H1 (cell line): ENCODE measurements around the gene LGALSL. TPM values are rescaled to one million over a fixed set of nuclear protein-coding genes. Genes with fewer than 3 reads are reported as not detected.

ENCODE experiments used
- CTCF ChIA-PET: fragments of 300-600 bp; sonication (Branson Sonifier 250); formaldehyde crosslinking; loops from one replicate; lab custom pipeline; 2021; ENCODE audit not compliant: partially characterized antibody; lab: Charles Lee
- POLR2A ChIA-PET: fragments of 300-600 bp; sonication (Branson Sonifier 250); formaldehyde crosslinking; loops from one replicate; lab custom pipeline; 2021; ENCODE audit warnings: inconsistent platforms; ENCODE audit not compliant: partially characterized antibody; lab: Charles Lee
- DNase-seq, 2 experiments: peaks; one replicate each; pipeline versions ENCODE4 v3.0.0 to v3.0.0-alpha.2; 2010 to 2022; ENCODE audit warnings: low spot score in 2 of 2, low read depth in 1 of 2, mixed read lengths in 1 of 2
- FAIRE-seq: peaks from 2 replicates; lab custom pipeline; 2011; peaks lifted over from hg19 to GRCh38; lab: Jason Lieb, UNC
- H2AFZ ChIP-seq: 2 replicates; pipeline ENCODE4 v1.8.1; 2012; ENCODE audit warnings: low read length, inconsistent platforms
- H2AK5ac ChIP-seq: 2 replicates; pipeline ENCODE4 v1.6.1; 2013; ENCODE audit warnings: low read depth, low read length
- H2BK120ac ChIP-seq: replicated peaks from 2 replicates; pipeline ENCODE3; 2013; ENCODE audit warnings: low read depth, low read length, inconsistent platforms
- H2BK12ac ChIP-seq: 2 replicates; pipeline ENCODE4 v1.6.1; 2013; ENCODE audit warnings: low read depth, low read length
- H2BK15ac ChIP-seq: 2 replicates; pipeline ENCODE4 v1.6.1; 2013; ENCODE audit warnings: low read length
- H2BK20ac ChIP-seq: 2 replicates; pipeline ENCODE4 v1.6.1; 2013; ENCODE audit warnings: low read length
- H2BK5ac ChIP-seq: 2 replicates; pipeline ENCODE4 v1.6.1; 2013; ENCODE audit warnings: low read depth, low read length
- H3K14ac ChIP-seq: 2 replicates; pipeline ENCODE4 v1.6.1; 2013; ENCODE audit warnings: inconsistent platforms; ENCODE audit not compliant: insufficient read length
- H3K18ac ChIP-seq: 2 replicates; pipeline ENCODE4 v1.6.1; 2013; ENCODE audit warnings: low read length; ENCODE audit errors: extremely low read depth
- H3K23ac ChIP-seq: 2 replicates; pipeline ENCODE4 v1.6.1; 2013; ENCODE audit warnings: inconsistent platforms; ENCODE audit not compliant: insufficient read length
- H3K23me2 ChIP-seq: 2 replicates; pipeline ENCODE4 v1.6.1; 2013; ENCODE audit warnings: low read depth, low read length
- H3K27ac ChIP-seq: 2 replicates; pipeline ENCODE4 v1.6.1; 2011; ENCODE audit warnings: low read depth, low read length, inconsistent platforms
- H3K27me3 ChIP-seq, 4 experiments: replicated peaks in 1 of 4; 1 replicate in 1 of 4; 2 replicates in 3 of 4; pipeline versions ENCODE4 v1.6.1 to v1.8.1; 2011 to 2013; ENCODE audit warnings: low read length in 3 of 4, mild to moderate bottlenecking in 3 of 4, inconsistent platforms in 2 of 4, mixed read lengths in 2 of 4, moderate library complexity in 1 of 4; ENCODE audit not compliant: control insufficient read depth in 3 of 4, insufficient read depth in 3 of 4; ENCODE audit errors: extremely low read depth in 1 of 4
- H3K36me3 ChIP-seq, 4 experiments: 2 replicates each; pipeline versions ENCODE4 v1.6.1 to v1.8.1; 2011 to 2013; ENCODE audit warnings: mild to moderate bottlenecking in 4 of 4, low read length in 3 of 4, moderate library complexity in 2 of 4, control low read depth in 1 of 4, inconsistent platforms in 1 of 4; ENCODE audit not compliant: insufficient read depth in 4 of 4, control insufficient read depth in 2 of 4
- H3K4ac ChIP-seq: replicated peaks from 2 replicates; pipeline ENCODE3; 2013; ENCODE audit warnings: low read length, low read depth, mixed read lengths, inconsistent platforms; ENCODE audit not compliant: insufficient read length
- H3K4me1 ChIP-seq, 4 experiments: replicated peaks in 1 of 4; 1 replicate in 1 of 4; 2 replicates in 3 of 4; pipeline versions ENCODE4 v1.6.1 to v1.8.1; 2011 to 2013; ENCODE audit warnings: low read length in 3 of 4, inconsistent platforms in 2 of 4, mixed read lengths in 1 of 4; ENCODE audit not compliant: insufficient read depth in 4 of 4, control insufficient read depth in 3 of 4
- H3K4me2 ChIP-seq, 2 experiments: 2 replicates each; pipeline versions ENCODE4 v1.6.1 to v1.8.1; 2011 to 2013; ENCODE audit warnings: low read depth in 2 of 2, low read length in 2 of 2, control low read depth in 1 of 2, inconsistent platforms in 1 of 2, mild to moderate bottlenecking in 1 of 2; ENCODE audit not compliant: insufficient read depth in 1 of 2
- H3K4me3 ChIP-seq, 4 experiments: fragments of 200-600, 300-600 bp in 1 of 4; sonication (generic), shearing (Covaris generic), sonication (Bioruptor Twin) in 1 of 4; 2 replicates each; pipeline versions ENCODE4 v1.5.1 to v1.8.1; 2011 to 2016; ENCODE audit warnings: low read length in 4 of 4, low read depth in 3 of 4, control low read depth in 2 of 4, inconsistent platforms in 2 of 4, mild to moderate bottlenecking in 2 of 4, mixed read lengths in 1 of 4, moderate library complexity in 1 of 4; ENCODE audit not compliant: insufficient read depth in 2 of 4; ENCODE audit errors: extremely low read depth in 1 of 4
- H3K56ac ChIP-seq: replicated peaks from 2 replicates; pipeline ENCODE3; 2013; ENCODE audit warnings: low read depth, mild to moderate bottlenecking, mixed read lengths, low read length, inconsistent platforms; ENCODE audit not compliant: insufficient read length
- H3K79me1 ChIP-seq: 2 replicates; pipeline ENCODE4 v1.6.1; 2013; ENCODE audit warnings: low read depth, low read length, control low read depth
- H3K79me2 ChIP-seq, 2 experiments: 2 replicates each; pipeline versions ENCODE4 v1.6.1 to v1.8.1; 2012 to 2013; ENCODE audit warnings: low read length in 2 of 2, mild to moderate bottlenecking in 2 of 2, inconsistent platforms in 1 of 2; ENCODE audit not compliant: insufficient read depth in 2 of 2, control insufficient read depth in 1 of 2
- H3K9ac ChIP-seq, 4 experiments: replicated peaks in 1 of 4; 1 replicate in 1 of 4; 2 replicates in 3 of 4; pipeline versions ENCODE4 v1.6.1 to v1.8.1; 2011 to 2013; ENCODE audit warnings: low read depth in 3 of 4, low read length in 3 of 4, control low read depth in 2 of 4, mild to moderate bottlenecking in 2 of 4, moderate library complexity in 2 of 4, inconsistent platforms in 1 of 4; ENCODE audit errors: extremely low read depth in 1 of 4
- H3K9me3 ChIP-seq, 2 experiments: 2 replicates each; pipeline versions ENCODE4 v1.6.1 to v1.8.1; 2012 to 2013; ENCODE audit warnings: mild to moderate bottlenecking in 2 of 2, moderate library complexity in 2 of 2, control low read depth in 1 of 2, inconsistent platforms in 1 of 2, low read depth in 1 of 2, low read length in 1 of 2, mixed read lengths in 1 of 2; ENCODE audit not compliant: insufficient read depth in 2 of 2
- H4K20me1 ChIP-seq, 2 experiments: replicated peaks in 1 of 2; 2 replicates each; pipeline versions ENCODE3 to v1.8.1; 2011 to 2013; ENCODE audit warnings: inconsistent platforms in 2 of 2, low read length in 2 of 2, mild to moderate bottlenecking in 1 of 2; ENCODE audit not compliant: insufficient read depth in 2 of 2, control insufficient read depth in 1 of 2
- H4K5ac ChIP-seq: 2 replicates; pipeline ENCODE4 v1.6.1; 2013; ENCODE audit warnings: low read length, low read depth, mixed read lengths, inconsistent platforms; ENCODE audit not compliant: insufficient read length
- H4K8ac ChIP-seq: 2 replicates; pipeline ENCODE4 v1.8.0; 2013; ENCODE audit warnings: mild to moderate bottlenecking, moderate library complexity, low read length, inconsistent platforms; ENCODE audit not compliant: insufficient read depth; ENCODE audit errors: extremely low read depth
- H4K91ac ChIP-seq: replicated peaks from 2 replicates; pipeline ENCODE3; 2013; ENCODE audit warnings: low read length, mixed read lengths, inconsistent platforms; ENCODE audit not compliant: insufficient read length
- ASH2L ChIP-seq: fragments of 200-600, 300-600 bp; sonication (generic); IDR thresholded peaks from one replicate; pipeline ENCODE4 v1.7.1; 2017; ENCODE audit warnings: low read length
- BCL11A ChIP-seq, 2 experiments: IDR thresholded peaks; one replicate each; pipeline ENCODE4 v1.6.1; 2011; ENCODE audit warnings: low read depth in 2 of 2, low read length in 2 of 2, mild to moderate bottlenecking in 2 of 2
- E2F6 ChIP-seq: IDR thresholded peaks from 2 replicates; pipeline ENCODE4 v1.6.1; 2012; ENCODE audit warnings: inconsistent platforms
- EZH2 ChIP-seq: fragments of 200-600 bp; sonication (generic); IDR thresholded peaks from 2 replicates; pipeline ENCODE4 v1.7.1; 2012; ENCODE audit warnings: low read depth, mild to moderate bottlenecking, moderate library complexity, low read length, inconsistent platforms; ENCODE audit not compliant: severe bottlenecking
- HDAC6 ChIP-seq: IDR thresholded peaks from one replicate; pipeline ENCODE4 v1.7.1; 2012; ENCODE audit warnings: low read depth, mild to moderate bottlenecking, inconsistent platforms, low read length, moderate library complexity
- KDM1A ChIP-seq: fragments of 200-600, 300-600 bp; sonication (generic); IDR thresholded peaks from 2 replicates; pipeline ENCODE4 v1.7.1; 2016; ENCODE audit warnings: mild to moderate bottlenecking, low read length, borderline replicate concordance
- RBBP5 ChIP-seq: IDR thresholded peaks from 2 replicates; pipeline ENCODE4 v1.7.1; 2012; ENCODE audit warnings: low read depth, mild to moderate bottlenecking, inconsistent platforms, low read length, moderate library complexity, borderline replicate concordance
- SRF ChIP-seq: IDR thresholded peaks from 2 replicates; pipeline ENCODE4 v1.6.1; 2011; ENCODE audit warnings: mild to moderate bottlenecking, low read depth, low read length, moderate library complexity
- ZNF274 ChIP-seq: IDR thresholded peaks from 2 replicates; pipeline ENCODE4 v1.7.0; 2012; ENCODE audit warnings: low read length, borderline replicate concordance; ENCODE audit errors: extremely low read depth
- WGBS, 2 experiments: shearing (Covaris generic) in 1 of 2; methylation state at CpG; one replicate each; pipeline versions ENCODE4 v1.1.6 to v1.1.7; 2013 to 2015; ENCODE audit warnings: low lambda C conversion rate in 2 of 2, mixed read lengths in 2 of 2, inconsistent platforms in 1 of 2, low coverage in 1 of 2, missing lambda C conversion rate in 1 of 2; ENCODE audit not compliant: insufficient replicate concordance in 2 of 2, insufficient coverage in 1 of 2, insufficient read length in 1 of 2; ENCODE audit errors: extremely low coverage in 1 of 2, missing lambda C conversion rate in 1 of 2; 5-methylcytosine and 5-hydroxymethylcytosine counted together
- polyA plus RNA-seq, 7 experiments: library from polyadenylated mRNA; depleted of rRNA in 3 of 7; stranded (reverse) in 5 of 7; unstranded in 2 of 7; fragments of >200 nt in 5 of 7; fragments of 200-250 nt in 2 of 7; gene quantifications; 1 replicate in 5 of 7; 2 replicates in 1 of 7; 4 replicates in 1 of 7; pipeline versions ENCODE4 v1.2.1 to v1.2.3, GENCODE V29; 2011 to 2013; ENCODE audit warnings: missing spikeins in 2 of 7, mixed read lengths in 2 of 7
- total RNA-seq: library from RNA; stranded (reverse); fragmentation: NEBNext Ultra II Directional; extraction: Animal tissue kit (Norgen Biotek cat#: 25700); gene quantifications from 2 replicates; pipeline ENCODE4 v1.2.1, GENCODE V29; 2021

The LGALSL gene
- total and polyA plus RNA-seq, 2 of the 8 experiments (the other 6 are each of a cell fraction or from before 2014, with no cell fraction given), result 13.6 to 32.3 TPM

- Histone ChIP-seq H2BK15ac (no peak overlapping the region), H2BK12ac (no peak overlapping the region), H3K14ac (no peak overlapping the region), H2BK20ac (no peak overlapping the region; the same call in 1 of the 2 replicates), H3K27me3 (no peaks in the 10 kb centered on the region), H4K8ac (no peak overlapping the region), H4K20me1 (no peaks in the 10 kb centered on the region), H4K91ac (no peak overlapping the region), H2AFZ (no peak overlapping the region), H3K36me3 (no peaks in the 10 kb centered on the region), H3K18ac (no peak overlapping the region), H3K79me1 (no peaks in the 10 kb centered on the region), H3K56ac (no peak overlapping the region), H4K5ac (no peak overlapping the region), H3K9ac (no peak overlapping the region), H3K4ac (no peak overlapping the region), H3K4me3 (no peak overlapping the region), H3K27ac (no peak overlapping the region), H3K23ac (no peak overlapping the region), H2AK5ac (no peak overlapping the region), H3K4me2 (no peak overlapping the region), H3K4me1 (peaks cover 0 to 9% (median 4%) of the 10 kb centered on the region in 4 experiments; a peak in 5 of 7 replicates), H2BK5ac (no peak overlapping the region), H3K23me2 (no peaks in the 10 kb centered on the region), H3K9me3 (no peaks in the 10 kb centered on the region), H2BK120ac (no peak overlapping the region), H3K79me2 (no peaks in the 10 kb centered on the region)
- 91% methylated on average over 4 of the region's 4 CpGs; no CpG with 5 or more reads in 1 of the 2 experiments for WGBS, 2 experiments
- POLR2A ChIA-PET, result interaction anchor here (1.3 to 2.3 kb wide), 2 partner anchors 9 to 22 kb away, joined by 3 to 5 read pairs; no protein-coding TSS in a partner anchor
- FAIRE-seq (no peak), DNase-seq (no peak)
- CTCF ChIA-PET, result interaction anchor here (0.6 to 7.2 kb wide), 5 partner anchors 11 to 212 kb away, joined by 3 to 56 read pairs (median 4); no protein-coding TSS in a partner anchor
- no peak for TF ChIP-seq HDAC6
- no peak for TF ChIP-seq SRF
- no peak for TF ChIP-seq ASH2L
- no peak for TF ChIP-seq RBBP5
- no peak for TF ChIP-seq KDM1A
- TF ChIP-seq E2F6, result no peak
- TF ChIP-seq EZH2, result no peak
- no peak for TF ChIP-seq ZNF274
- no peak for TF ChIP-seq BCL11A (IDR thresholded peaks at IDR 0.05; ENCODE audit: low read depth in 2 of 2, low read length in 2 of 2)
Measured at GRCh38 chr2:64471600-64471999, 17.6 kb downstream of the LGALSL start.
